GM21723 (cell line): Measurements from ENCODE around the gene IMMP2L.

Experiments used
- ATAC-seq: cut with Tn5 transposase; IDR thresholded peaks from one replicate; pipeline ENCODE4 v1.9.1; 2021; ENCODE audit warnings: mild to moderate bottlenecking, moderate library complexity; ENCODE audit not compliant: unreplicated experiment

The IMMP2L gene

DNA sequence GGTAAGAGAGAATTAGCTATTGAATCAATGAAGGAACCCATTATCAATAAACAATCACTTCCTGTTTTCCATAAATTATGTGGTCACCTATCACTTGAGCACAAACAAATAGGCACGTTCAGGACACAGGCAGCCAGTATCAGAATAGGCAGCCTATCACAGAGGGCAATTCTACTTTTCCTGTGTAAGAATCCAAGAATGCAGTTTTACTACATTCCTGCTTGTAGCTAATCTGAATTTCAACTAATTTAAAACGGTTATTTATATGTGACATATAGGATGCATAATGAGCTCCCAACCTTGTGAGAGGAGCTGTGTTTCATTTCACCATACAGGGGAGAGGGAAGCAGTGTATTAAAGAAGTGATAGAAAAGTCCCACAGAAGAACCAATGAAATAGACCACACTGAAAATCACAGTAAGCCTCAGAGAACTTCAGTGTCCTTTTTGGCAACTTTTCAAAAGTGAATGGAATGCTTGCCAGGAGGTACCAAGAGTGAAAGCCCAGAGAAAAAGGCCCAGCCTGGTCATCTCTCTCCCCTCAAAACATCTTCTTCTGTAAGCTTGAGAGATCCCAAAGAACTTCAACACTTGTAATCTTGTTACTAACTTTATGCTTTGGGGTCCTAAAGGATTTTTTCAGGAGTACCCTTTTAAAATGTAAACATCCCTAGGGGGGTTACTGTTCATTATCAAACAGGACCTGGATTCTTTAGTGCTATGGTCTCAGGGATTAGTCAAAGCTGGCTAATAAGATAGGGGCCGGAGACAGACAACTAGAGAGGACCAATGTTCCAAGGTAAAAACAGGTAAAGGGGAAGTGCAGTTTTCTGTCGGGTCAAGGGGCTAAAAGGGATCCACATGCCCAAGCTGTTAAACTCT is 1.3 kb downstream of the IMMP2L start:
- peak; percentile 0 for ATAC-seq

DNA sequence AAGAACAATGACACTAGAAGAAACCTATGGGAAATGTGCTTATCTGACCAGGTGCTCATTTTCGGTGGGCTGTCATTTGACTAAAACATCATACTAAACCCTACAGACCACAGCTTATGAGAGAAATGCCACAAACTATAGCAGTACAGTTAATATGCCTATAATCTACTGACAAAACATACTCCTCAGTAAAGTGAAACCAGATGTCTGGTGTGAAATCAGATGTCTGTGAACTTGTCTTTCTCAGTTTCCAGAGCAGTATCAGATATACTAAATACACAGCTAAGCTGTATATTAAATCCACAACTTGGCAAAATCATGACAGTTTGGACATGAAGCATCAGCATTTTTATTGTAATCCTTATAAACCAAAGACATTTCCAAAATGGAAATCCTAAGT is 3.3 kb downstream of the IMMP2L start:
- ATAC-seq = peak; percentile 65

DNA sequence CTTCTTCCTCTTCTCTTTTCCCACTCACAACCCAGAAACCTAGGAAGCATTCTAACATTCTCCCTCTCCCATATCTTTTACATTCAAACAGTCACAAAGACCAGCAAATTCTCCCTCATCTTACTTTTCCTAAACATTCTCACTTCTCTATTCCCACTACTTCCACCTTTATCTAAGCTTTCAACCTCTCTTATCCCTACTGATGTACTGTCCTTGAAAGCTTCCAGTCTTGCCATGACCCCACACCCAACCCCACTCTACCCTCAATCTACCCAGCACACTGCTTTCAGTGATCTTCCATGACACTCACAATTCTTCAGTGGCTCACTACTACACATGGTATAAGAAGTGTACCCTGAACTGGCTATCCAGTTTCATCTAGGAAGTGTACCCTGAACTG is 5.3 kb downstream of the IMMP2L start:
- no peak for ATAC-seq

DNA sequence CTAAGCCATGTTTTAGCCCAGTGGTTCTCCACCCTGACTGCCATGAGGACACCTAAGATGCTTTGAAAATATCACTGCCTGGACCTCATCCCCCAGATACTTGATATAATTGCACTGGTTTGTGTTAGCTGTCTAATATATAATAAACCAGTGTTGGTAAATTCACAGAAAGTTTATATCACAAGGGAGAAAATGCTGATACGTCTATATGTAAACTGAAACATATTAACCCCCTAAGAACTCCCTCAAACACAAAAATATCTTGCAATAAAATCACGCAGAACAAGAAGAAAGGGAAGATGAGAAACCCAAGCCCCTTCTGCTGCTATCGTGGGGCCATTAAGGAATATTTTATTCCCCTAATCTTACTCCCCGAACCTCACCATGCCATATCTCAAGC is 8.2 kb downstream of the IMMP2L start:
- ATAC-seq = no peak

GRCh38 chr7:111541067-111541466 is 21.2 kb downstream of the IMMP2L start:
- no peak for ATAC-seq

- no peak for ATAC-seq
Observed at GRCh38 chr7:111540199-111540815, 22.0 kb downstream of the IMMP2L start.

DNA sequence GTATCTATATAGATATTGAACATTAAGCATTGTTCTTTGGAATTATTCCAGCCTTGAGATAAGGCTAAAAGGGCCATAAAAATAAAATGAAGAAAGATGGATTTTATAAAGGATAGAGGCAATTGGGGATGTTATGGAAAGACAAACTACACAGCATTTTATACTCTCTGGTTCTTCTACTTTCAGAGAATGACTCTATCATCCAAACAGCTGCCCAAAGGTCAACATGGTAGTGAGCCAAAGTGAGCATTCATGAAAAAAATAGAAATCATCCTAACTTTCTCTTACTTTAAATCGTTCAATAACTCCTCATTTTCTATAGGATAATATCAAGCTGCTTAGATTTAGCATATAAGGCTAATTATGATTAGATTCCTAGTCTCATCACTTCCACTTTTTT is 25.2 kb downstream of the IMMP2L start:
- ATAC-seq = no peak

- no peak for ATAC-seq
Observed at GRCh38 chr7:111535142-111535870, 27.0 kb downstream of the IMMP2L start.

- no peak for ATAC-seq
Observed at GRCh38 chr7:111532625-111533024, 29.7 kb downstream of the IMMP2L start.

DNA sequence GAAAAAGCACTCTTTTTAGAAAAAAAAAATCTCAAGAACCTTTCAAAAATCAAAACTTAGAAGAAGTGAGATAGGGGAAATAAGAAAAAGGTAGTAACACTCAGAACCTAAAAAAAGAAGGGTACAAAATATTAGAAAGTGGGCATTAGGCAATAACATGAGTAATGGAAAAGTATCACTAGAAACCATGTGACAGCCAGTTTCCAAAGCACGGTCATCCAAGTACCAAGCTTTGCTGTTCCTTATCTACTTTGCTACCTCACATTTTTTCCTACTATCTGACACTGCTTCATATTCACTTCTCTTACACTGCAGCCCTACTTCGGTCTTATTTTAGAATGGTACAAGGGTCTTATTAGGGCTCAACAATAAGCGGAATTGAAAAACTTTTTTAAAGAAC is 30.3 kb downstream of the IMMP2L start:
- no peak for ATAC-seq

- ATAC-seq = no peak
Observed at GRCh38 chr7:111530356-111530668, 32.0 kb downstream of the IMMP2L start.

- ATAC-seq = no peak
Observed at GRCh38 chr7:111529507-111530355, 32.6 kb downstream of the IMMP2L start.

DNA sequence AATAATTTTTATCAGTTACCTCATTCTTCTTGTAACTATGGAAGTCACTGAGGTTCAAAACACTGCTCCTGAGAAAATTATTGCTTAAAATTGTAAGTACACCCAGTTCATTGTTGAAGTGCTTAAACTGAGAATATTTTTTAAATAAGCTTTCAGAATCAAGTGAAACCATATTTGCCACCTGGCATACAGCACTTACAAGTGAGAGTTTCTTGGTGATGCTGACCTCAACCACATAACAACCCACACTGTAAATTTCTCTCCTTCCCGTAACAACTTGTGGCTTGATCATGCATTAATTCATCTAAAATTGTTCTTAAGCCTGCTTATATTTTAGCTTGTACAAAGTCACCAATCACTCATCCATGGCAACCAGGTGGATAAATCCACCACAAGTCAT is 34.0 kb downstream of the IMMP2L start:
- ATAC-seq = peak; percentile 66

DNA sequence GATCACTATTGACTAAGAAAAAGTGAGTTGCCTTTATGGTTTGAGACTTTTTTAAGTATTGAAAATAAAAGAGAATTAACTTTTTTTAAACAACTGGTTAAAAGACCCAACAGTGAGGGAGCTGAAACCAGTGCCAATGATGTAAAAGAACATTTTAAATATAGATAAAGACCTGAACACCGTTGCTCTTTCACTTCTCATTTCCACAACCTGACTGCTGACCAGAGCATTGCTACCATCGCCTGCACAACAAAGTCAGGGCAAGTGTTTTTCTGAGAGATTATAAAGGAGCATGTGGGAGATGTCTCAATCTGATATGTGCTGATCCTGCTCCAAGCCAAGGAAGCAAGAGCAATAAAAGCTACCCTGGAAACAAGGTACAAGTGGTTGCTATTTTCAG is 34.7 kb downstream of the IMMP2L start:
- ATAC-seq = peak; percentile 89

- no peak for ATAC-seq
Observed at GRCh38 chr7:111525100-111525499, 37.2 kb downstream of the IMMP2L start.

DNA sequence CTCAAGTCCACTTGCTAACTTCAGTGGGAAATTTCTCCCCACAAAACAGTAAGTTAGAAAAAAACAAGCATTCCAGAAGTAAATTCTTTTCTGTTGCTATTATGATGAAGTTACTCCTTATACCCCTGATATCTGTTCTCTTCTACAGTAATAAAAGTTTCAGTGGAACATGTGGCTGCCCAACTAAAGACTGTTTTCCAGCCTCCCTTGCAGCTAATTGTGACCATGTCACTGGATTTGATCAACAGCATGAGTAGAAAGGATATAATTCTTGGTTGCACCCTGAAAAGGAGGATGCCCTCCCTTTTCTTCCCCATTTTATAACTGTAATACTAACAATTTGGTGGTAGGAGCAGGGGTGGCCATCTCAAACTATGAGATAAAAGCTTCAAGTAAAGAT is 40.6 kb downstream of the IMMP2L start:
- no peak for ATAC-seq

- ATAC-seq = no peak
Observed at GRCh38 chr7:111518264-111518663, 44.0 kb downstream of the IMMP2L start.

GRCh38 chr7:111517549-111517951 is 44.7 kb downstream of the IMMP2L start:
- no peak for ATAC-seq

DNA sequence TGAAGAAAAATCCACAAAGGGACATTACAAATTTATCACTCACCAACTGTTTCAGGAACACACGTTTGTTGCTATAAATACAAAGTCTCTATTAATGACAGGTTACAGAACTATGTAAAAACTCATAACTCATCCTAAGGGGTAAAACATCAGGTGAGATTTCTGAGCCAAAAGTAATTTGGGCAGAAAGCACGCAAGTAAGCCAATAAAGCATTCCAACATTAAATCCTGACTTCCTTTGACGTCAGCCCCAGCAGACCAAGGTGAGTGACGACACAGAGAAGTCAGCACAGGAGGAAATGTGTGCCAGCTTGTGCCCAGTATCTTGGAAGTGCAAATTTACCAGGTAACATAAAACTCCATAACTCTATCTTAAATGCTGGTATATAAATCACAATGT is 45.7 kb downstream of the IMMP2L start:
- no peak for ATAC-seq

DNA sequence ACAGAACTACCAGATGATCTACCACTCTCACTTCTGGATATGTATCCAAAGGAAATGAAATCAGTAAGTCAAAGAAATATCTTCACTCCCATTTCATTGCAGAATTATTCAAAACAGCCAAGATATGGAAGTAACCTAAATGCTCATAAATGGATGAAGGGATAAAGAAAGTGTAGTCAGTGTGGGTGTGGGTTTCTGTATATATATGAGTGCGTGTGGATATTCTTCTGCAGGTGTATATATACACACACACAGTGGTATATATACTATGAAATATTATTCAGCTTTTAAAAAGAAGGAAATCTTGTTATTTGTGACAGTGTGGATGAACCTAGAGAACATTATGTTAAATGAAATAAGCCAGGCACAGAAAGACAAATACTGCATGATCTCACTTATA is 48.7 kb downstream of the IMMP2L start:
- ATAC-seq = no peak

- no peak for ATAC-seq
Observed at GRCh38 chr7:111511845-111512244, 50.4 kb downstream of the IMMP2L start.
